Liver (tissue), 9 donors: Measurements from ENCODE around the gene HS1BP3. TPM values are rescaled to one million over a fixed set of nuclear protein-coding genes. Genes with fewer than 3 reads are reported as not detected.

Experiments
- DNase-seq: peaks from one replicate; pipeline ENCODE4 v3.0.0-alpha.2; 2017; ENCODE audit warnings: low spot score
- H3K27ac ChIP-seq, 2 donors: one replicate each; pipeline ENCODE4 v1.7.0; 2013; ENCODE audit warnings: inconsistent platforms in 2 of 2, low read length in 2 of 2, control low read depth in 1 of 2, low read depth in 1 of 2, mild to moderate bottlenecking in 1 of 2
- H3K27me3 ChIP-seq, 4 donors: one replicate each; pipeline versions ENCODE4 v1.6.1 to v1.7.0; 2013; ENCODE audit warnings: low read length in 3 of 4, inconsistent platforms in 1 of 4, mild to moderate bottlenecking in 1 of 4, moderate library complexity in 1 of 4; ENCODE audit not compliant: control insufficient read depth in 4 of 4, insufficient read depth in 4 of 4
- H3K36me3 ChIP-seq, 4 donors: one replicate each; pipeline versions ENCODE4 v1.6.1 to v1.7.0; 2013; ENCODE audit warnings: low read length in 3 of 4, mild to moderate bottlenecking in 3 of 4, low read depth in 1 of 4, moderate library complexity in 1 of 4; ENCODE audit not compliant: control insufficient read depth in 4 of 4, insufficient read depth in 3 of 4
- H3K4me1 ChIP-seq, 4 donors: one replicate each; pipeline versions ENCODE4 v1.6.1 to v1.7.0; 2013; ENCODE audit warnings: low read length in 3 of 4, mild to moderate bottlenecking in 3 of 4, moderate library complexity in 1 of 4; ENCODE audit not compliant: control insufficient read depth in 4 of 4, insufficient read depth in 4 of 4
- H3K4me3 ChIP-seq, 3 donors: one replicate each; pipeline versions ENCODE4 v1.6.1 to v1.7.0; 2013; ENCODE audit warnings: low read length in 3 of 3, control low read depth in 1 of 3, low read depth in 1 of 3, mild to moderate bottlenecking in 1 of 3
- H3K9ac ChIP-seq, 2 donors: one replicate each; pipeline ENCODE4 v1.7.0; 2013; ENCODE audit warnings: low read length in 2 of 2, mild to moderate bottlenecking in 2 of 2, moderate library complexity in 2 of 2, control low read depth in 1 of 2, low read depth in 1 of 2
- H3K9me3 ChIP-seq, 4 donors: one replicate each; pipeline versions ENCODE4 v1.6.1 to v1.7.0; 2013; ENCODE audit warnings: low read length in 3 of 4; ENCODE audit not compliant: control insufficient read depth in 4 of 4
- ATF3 ChIP-seq: IDR thresholded peaks from 2 replicates; pipeline ENCODE4 v1.6.1; 2016; ENCODE audit warnings: antibody characterized with exemption
- CTCF ChIP-seq: fragments of 150-350 bp; IDR thresholded peaks from 2 replicates; pipeline ENCODE4 v1.5.1; 2017; ENCODE audit warnings: improper control_type of control experiment, low read depth, low read length; ENCODE audit not compliant: missing input control
- EGR1 ChIP-seq, 2 donors: IDR thresholded peaks; 2 replicates each; pipeline ENCODE4 v1.6.1; 2016 to 2018; ENCODE audit warnings: antibody characterized with exemption in 2 of 2, low read depth in 2 of 2
- FOXA1 ChIP-seq: IDR thresholded peaks from 2 replicates; pipeline ENCODE4 v1.6.1; 2016; ENCODE audit warnings: antibody characterized with exemption
- FOXA2 ChIP-seq: IDR thresholded peaks from 2 replicates; pipeline ENCODE4 v1.6.1; 2016; ENCODE audit warnings: antibody characterized with exemption
- GABPA ChIP-seq, 2 donors: IDR thresholded peaks in 1 of 2; conservative IDR thresholded peaks in 1 of 2; 2 replicates each; pipeline ENCODE4 v1.6.1; 2016; ENCODE audit warnings: antibody characterized with exemption in 2 of 2, mild to moderate bottlenecking in 1 of 2, moderate library complexity in 1 of 2
- HNF4A ChIP-seq, 2 donors: conservative IDR thresholded peaks; 2 replicates each; pipeline ENCODE4 v1.6.1; 2016; ENCODE audit warnings: antibody characterized with exemption in 2 of 2, mild to moderate bottlenecking in 2 of 2
- HNF4G ChIP-seq: IDR thresholded peaks from 2 replicates; pipeline ENCODE4 v1.6.1; 2016; ENCODE audit warnings: antibody characterized with exemption
- JUND ChIP-seq, 2 donors: IDR thresholded peaks; 2 replicates each; pipeline ENCODE4 v1.6.1; 2016; ENCODE audit warnings: antibody characterized with exemption in 2 of 2
- MAX ChIP-seq: IDR thresholded peaks from 2 replicates; pipeline ENCODE4 v1.6.1; 2016; ENCODE audit warnings: antibody characterized with exemption
- NR2F2 ChIP-seq: IDR thresholded peaks from 2 replicates; pipeline ENCODE4 v1.6.1; 2016; ENCODE audit warnings: antibody characterized with exemption
- RAD21 ChIP-seq, 2 donors: IDR thresholded peaks; 2 replicates each; pipeline ENCODE4 v1.6.1; 2016; ENCODE audit warnings: antibody characterized with exemption in 2 of 2, mild to moderate bottlenecking in 2 of 2
- REST ChIP-seq: IDR thresholded peaks from 2 replicates; pipeline ENCODE4 v1.6.1; 2016; ENCODE audit warnings: antibody characterized with exemption, mild to moderate bottlenecking
- RXRA ChIP-seq, 2 donors: IDR thresholded peaks; 2 replicates each; pipeline ENCODE4 v1.6.1; 2017 to 2018; ENCODE audit warnings: antibody characterized with exemption in 2 of 2, mild to moderate bottlenecking in 1 of 2
- SP1 ChIP-seq: IDR thresholded peaks from 2 replicates; pipeline ENCODE4 v1.6.1; 2018; ENCODE audit warnings: antibody characterized with exemption, mild to moderate bottlenecking
- TAF1 ChIP-seq: conservative IDR thresholded peaks from 2 replicates; pipeline ENCODE4 v1.6.1; 2016; ENCODE audit warnings: antibody characterized with exemption, mild to moderate bottlenecking
- YY1 ChIP-seq: IDR thresholded peaks from 2 replicates; pipeline ENCODE4 v1.6.1; 2016; ENCODE audit warnings: antibody characterized with exemption, mild to moderate bottlenecking
- ZBTB33 ChIP-seq: IDR thresholded peaks from 2 replicates; pipeline ENCODE4 v1.6.1; 2016; ENCODE audit warnings: antibody characterized with exemption
- WGBS: extraction: QIAGEN DNeasy Blood & Tissue Kit; methylation state at CpG from one replicate; pipeline ENCODE4 v1.1.7; 2013; 5-methylcytosine and 5-hydroxymethylcytosine counted together
- polyA plus RNA-seq, 2 donors: library from polyadenylated mRNA; stranded (reverse) in 1 of 2; unstranded in 1 of 2; fragments of 200-250 nt in 1 of 2; fragments of >200 nt in 1 of 2; fragmentation: Nextera tagmentation in 1 of 2; extraction: Ambion mirVana in 1 of 2; gene quantifications; one replicate each; pipeline versions ENCODE4 v1.2.1 to v1.2.3, GENCODE V29; 2013 to 2015
- total RNA-seq, 2 donors: library from RNA; depleted of rRNA; stranded (reverse); fragments of >200 nt; gene quantifications; one replicate each; pipeline ENCODE4 v1.2.3, GENCODE V29; 2014
- donor health status: healthy.
- donor health status: healthy.
- donor health status: healthy.
- donor health status: healthy.
- donor health status: healthy.

Gene HS1BP3
- total and polyA plus RNA-seq, 4 donors: 7.7 to 15.4 (median 10.9) TPM

- TF ChIP-seq REST (no peak), FOXA1 (no peak), HNF4G (no peak), HNF4A (conservative IDR thresholded peaks at IDR 0.05) (no peak), RAD21 (IDR thresholded peaks at IDR 0.05) (no peak), NR2F2 (no peak)
These were observed 43.5 kb downstream of the HS1BP3 start (continued) for GRCh38 chr2:20607446-20607845.

- H3K36me3 ChIP-seq: no peaks in the 10 kb centered on the region
- TF ChIP-seq ATF3 (no peak), JUND (IDR thresholded peaks at IDR 0.05) (no peak), REST (no peak), HNF4A (conservative IDR thresholded peaks at IDR 0.05) (no peak), MAX (no peak), CTCF (no peak), YY1 (no peak), NR2F2 (no peak), EGR1 (IDR thresholded peaks at IDR 0.05; ENCODE audit: low read depth in 2 of 2) (no peak), FOXA1 (no peak), TAF1 (no peak), HNF4G (no peak), FOXA2 (no peak), RXRA (IDR thresholded peaks at IDR 0.05) (no peak), GABPA (IDR thresholded peaks at IDR 0.05 in 1 of 2, conservative IDR thresholded peaks at IDR 0.05 in 1 of 2) (no peak), ZBTB33 (no peak), RAD21 (IDR thresholded peaks at IDR 0.05) (no peak), SP1 (no peak)
- 67% methylated on average over 3 of the region's 3 CpGs for WGBS
- no peak for DNase-seq
- no peaks in the 10 kb centered on the region for H3K27me3 ChIP-seq
- H3K4me1 ChIP-seq: peaks cover 5 to 19% (median 10%) of the 10 kb centered on the region in 4 donors
- no peaks in the 10 kb centered on the region for H3K9me3 ChIP-seq
- H3K9ac ChIP-seq: no peak overlapping the region
- H3K4me3 ChIP-seq: no peak overlapping the region
- H3K27ac ChIP-seq: no peak overlapping the region
These were observed 44.7 kb downstream of the HS1BP3 start for GRCh38 chr2:20606198-20606597.
